ENCODE measurements around the gene TCF12. TPM values are rescaled to one million over a fixed set of nuclear protein-coding genes. Genes with fewer than 3 reads are reported as not detected.

TCF12 gene
- total RNA-seq, 1 donor from 2014 or later, result 207 TPM

DNA sequence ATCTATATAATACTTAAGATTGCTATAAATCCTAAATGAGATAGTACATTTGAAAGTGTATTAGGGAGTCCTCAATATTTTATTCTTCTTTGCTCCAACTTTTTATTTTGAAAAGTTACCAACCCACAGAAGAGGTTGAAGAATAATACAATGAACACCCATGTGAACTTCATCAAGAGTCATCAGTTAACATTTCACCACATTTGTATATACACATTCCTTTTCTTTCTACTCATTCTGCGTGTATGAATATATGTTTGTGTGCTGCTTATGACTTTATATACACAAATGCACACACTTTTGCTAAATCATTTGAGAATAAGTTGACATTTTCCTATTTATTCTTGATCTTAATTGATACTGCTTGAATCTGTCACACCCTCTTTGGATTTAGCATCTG is 264.6 kb downstream of the TCF12 start:
- Mint-ChIP-seq H3K36me3 (ENCODE audit: low read depth) (peaks cover 24% of the 10 kb centered on the region), H3K4me1 (peaks cover 9% of the 10 kb centered on the region), H3K27me3 (ENCODE audit: low read depth) (no peaks in the 10 kb centered on the region), H3K4me3 (no peak overlapping the region), H3K27ac (ENCODE audit: unreplicated experiment) (no peak overlapping the region), H3K9me3 (peaks cover 4% of the 10 kb centered on the region)
- TF ChIP-seq, protein P1, sequence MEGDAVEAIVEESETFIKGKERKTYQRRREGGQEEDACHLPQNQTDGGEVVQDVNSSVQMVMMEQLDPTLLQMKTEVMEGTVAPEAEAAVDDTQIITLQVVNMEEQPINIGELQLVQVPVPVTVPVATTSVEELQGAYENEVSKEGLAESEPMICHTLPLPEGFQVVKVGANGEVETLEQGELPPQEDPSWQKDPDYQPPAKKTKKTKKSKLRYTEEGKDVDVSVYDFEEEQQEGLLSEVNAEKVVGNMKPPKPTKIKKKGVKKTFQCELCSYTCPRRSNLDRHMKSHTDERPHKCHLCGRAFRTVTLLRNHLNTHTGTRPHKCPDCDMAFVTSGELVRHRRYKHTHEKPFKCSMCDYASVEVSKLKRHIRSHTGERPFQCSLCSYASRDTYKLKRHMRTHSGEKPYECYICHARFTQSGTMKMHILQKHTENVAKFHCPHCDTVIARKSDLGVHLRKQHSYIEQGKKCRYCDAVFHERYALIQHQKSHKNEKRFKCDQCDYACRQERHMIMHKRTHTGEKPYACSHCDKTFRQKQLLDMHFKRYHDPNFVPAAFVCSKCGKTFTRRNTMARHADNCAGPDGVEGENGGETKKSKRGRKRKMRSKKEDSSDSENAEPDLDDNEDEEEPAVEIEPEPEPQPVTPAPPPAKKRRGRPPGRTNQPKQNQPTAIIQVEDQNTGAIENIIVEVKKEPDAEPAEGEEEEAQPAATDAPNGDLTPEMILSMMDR (conservative IDR thresholded peaks at IDR 0.05), result no peak
- DNase-seq (ENCODE audit: low read depth, low spot score), result no peak

DNA sequence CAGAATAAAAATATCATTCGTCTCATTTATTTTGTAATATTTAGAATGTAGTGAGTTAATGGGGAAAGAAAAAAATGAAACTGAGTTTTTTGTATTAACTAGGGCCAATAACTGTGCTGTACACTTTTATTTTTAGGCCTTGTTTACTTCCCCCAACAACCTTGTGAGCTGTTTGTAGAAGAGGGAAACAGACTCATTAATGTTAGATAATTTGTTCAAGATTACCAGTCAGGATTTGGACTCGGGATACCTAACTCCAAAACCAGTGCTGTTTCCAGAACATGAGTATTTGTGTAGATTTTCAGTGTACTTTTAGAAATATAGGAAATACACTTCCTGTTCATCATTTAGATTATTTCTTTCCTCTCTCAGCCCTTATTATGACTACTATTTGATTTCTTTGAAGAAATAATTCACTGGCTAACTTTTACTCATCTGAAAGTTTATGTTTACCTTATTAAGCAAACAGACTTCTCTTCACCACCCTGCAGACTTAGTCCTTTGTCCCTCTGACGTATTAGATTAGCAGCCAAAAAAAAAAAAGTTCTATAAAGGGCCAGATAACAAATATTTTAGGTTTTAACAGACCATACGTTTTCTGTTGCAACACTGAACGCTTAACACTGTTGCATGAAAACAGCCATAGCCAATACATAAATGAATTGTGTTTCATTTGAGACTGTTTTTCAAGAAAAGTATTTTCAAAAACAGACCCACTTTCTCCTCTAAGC is 265.3 kb downstream of the TCF12 start:
- peaks cover 4% of the 10 kb centered on the region for H3K9me3 Mint-ChIP-seq
- peaks cover 4% of the 10 kb centered on the region for H3K4me1 Mint-ChIP-seq
- DNase-seq (ENCODE audit: low read depth, low spot score), result no peak
- H3K36me3 Mint-ChIP-seq (ENCODE audit: low read depth), result peaks cover 24% of the 10 kb centered on the region
- TF ChIP-seq, protein P1 (conservative IDR thresholded peaks at IDR 0.05), result no peak
- H3K4me3 Mint-ChIP-seq, result no peak overlapping the region
- H3K27me3 Mint-ChIP-seq (ENCODE audit: low read depth), result no peaks in the 10 kb centered on the region
- H3K27ac Mint-ChIP-seq (ENCODE audit: unreplicated experiment), result no peak overlapping the region

DNA sequence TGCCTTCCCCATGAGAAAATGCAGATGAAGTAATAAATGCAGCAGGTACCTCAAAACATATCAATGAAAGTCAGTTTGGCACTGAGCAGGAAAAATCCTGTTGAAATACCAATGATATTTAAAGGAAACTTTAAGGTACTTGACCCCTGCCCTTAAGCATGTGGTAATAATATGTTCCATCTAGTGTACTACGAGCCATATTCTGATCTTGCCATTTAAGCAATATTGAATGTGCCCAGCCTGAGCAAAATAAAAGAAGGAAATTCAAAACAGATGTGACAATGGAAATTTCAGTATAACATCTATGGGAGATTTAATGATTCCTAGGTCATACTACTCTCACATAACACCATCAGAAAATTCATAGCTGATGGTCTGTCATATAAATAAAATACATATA is 266.1 kb downstream of the TCF12 start:
- H3K36me3 Mint-ChIP-seq (ENCODE audit: low read depth), result peaks cover 24% of the 10 kb centered on the region
- no peaks in the 10 kb centered on the region for H3K27me3 Mint-ChIP-seq (ENCODE audit: low read depth)
- H3K9me3 Mint-ChIP-seq, result peaks cover 4% of the 10 kb centered on the region
- H3K27ac Mint-ChIP-seq (ENCODE audit: unreplicated experiment), result no peak overlapping the region
- no peak for DNase-seq (ENCODE audit: low read depth, low spot score)
- H3K4me1 Mint-ChIP-seq, result peaks cover 4% of the 10 kb centered on the region
- no peak overlapping the region for H3K4me3 Mint-ChIP-seq
- TF ChIP-seq, protein P1 (conservative IDR thresholded peaks at IDR 0.05), result no peak

DNA sequence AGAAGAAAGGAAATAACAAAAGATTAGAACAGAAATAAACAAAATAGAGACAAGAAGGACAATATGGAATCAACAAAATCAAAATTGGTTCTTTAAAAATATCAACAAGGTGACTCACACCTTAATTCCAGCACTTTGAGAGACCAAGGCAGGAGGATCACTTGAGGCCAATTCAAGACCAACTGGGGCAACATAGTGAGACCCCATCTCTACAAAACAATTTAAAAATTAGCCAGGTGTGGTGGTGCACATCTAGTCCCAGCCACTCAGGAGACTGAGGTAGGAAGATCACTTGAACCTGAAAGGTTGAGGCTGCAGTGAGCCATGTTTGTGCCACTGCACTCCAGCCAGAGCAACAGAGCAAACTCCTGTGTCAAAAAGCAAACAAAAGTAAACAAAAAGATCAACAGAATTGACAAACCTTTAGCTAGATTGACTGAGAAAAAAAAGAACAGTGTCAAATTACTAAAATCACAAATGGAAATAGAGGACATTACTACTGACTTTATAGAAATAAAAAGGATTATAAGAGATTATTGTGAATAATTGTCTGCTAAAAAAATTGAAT is 267.1 kb downstream of the TCF12 start:
- no peaks in the 10 kb centered on the region for H3K27me3 Mint-ChIP-seq (ENCODE audit: low read depth)
- no peak overlapping the region for H3K4me3 Mint-ChIP-seq
- H3K36me3 Mint-ChIP-seq (ENCODE audit: low read depth), result peaks cover 22% of the 10 kb centered on the region
- H3K9me3 Mint-ChIP-seq, result peaks cover 4% of the 10 kb centered on the region
- H3K4me1 Mint-ChIP-seq, result peaks cover 7% of the 10 kb centered on the region
- TF ChIP-seq, protein P1 (conservative IDR thresholded peaks at IDR 0.05), result no peak
- DNase-seq (ENCODE audit: low read depth, low spot score), result no peak
- no peak overlapping the region for H3K27ac Mint-ChIP-seq (ENCODE audit: unreplicated experiment)

DNA sequence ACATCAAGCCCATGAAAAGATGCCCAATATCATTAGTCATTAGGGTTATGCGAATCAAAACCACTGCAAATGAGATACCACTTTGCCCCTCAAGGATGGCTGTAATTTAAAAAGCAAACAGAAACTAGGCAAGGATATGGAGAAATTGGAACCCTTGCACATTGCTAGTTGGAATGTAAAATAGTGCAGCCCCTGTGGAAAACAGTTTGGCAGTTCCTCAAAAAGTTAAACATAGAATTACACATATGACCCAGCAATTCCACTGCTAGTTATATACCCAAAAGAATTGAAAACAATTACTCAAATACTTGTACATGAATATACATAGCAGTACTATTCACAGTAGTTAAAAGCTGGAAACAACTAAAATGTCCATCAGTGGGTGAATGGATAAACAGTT is 271.0 kb downstream of the TCF12 start:
- no peak for DNase-seq (ENCODE audit: low read depth, low spot score)
- TF ChIP-seq, protein P1 (conservative IDR thresholded peaks at IDR 0.05), result no peak
- H3K36me3 Mint-ChIP-seq (ENCODE audit: low read depth), result peaks cover 31% of the 10 kb centered on the region
- H3K4me1 Mint-ChIP-seq, result peaks cover 4% of the 10 kb centered on the region
- H3K4me3 Mint-ChIP-seq, result no peak overlapping the region
- H3K27me3 Mint-ChIP-seq (ENCODE audit: low read depth), result no peaks in the 10 kb centered on the region
- no peak overlapping the region for H3K27ac Mint-ChIP-seq (ENCODE audit: unreplicated experiment)
- peaks cover 4% of the 10 kb centered on the region for H3K9me3 Mint-ChIP-seq
